GM19438 (cell line): ENCODE data around the gene ZNF48.

Source experiments
- ATAC-seq: cut with Tn5 transposase; IDR thresholded peaks from one replicate; pipeline ENCODE4 v1.9.1; 2021; ENCODE audit warnings: low read depth; ENCODE audit not compliant: unreplicated experiment

ZNF48 gene

DNA sequence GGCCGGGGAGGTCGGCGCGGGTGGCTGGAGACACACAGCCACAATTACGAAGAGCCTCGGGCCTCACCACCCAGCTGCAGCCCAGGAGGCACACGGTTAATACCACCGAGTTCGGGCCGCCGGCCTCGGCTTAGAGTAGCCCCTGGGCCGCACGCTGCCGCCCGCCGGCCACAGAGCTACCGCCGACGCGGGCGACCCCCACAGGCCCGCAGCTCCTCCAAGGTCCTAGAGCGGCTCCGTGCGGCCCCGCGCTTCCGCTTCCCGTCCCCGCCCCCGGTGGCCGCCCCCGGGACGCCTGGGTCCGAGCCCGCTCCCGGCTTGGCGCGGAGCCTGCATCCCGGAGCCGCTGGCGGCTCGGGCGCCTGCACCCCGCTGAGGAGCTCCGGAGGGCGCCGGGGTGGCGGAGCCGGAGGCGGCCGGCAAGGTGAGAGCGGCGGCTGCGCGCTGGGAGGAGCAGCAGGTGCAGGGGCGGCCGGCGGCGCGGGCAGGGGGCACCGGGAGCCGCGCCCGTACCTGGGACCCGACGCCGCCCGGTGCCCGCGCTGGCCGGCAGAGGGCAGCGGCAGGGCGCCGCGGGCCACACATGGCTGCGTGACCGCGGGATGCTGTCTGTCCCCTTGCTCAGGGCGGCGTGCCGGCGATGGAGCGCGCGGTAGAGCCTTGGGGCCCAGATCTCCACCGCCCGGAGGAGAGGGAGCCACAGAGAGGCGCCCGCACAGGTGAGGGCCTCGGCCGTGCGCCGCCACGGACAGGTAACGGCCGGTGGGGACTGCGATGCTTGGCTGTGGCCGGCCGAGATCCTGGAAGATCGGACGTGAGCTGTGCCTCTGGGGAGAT lies at the start of gene ZNF48:
ZNF48 (plus strand) TSS at position 266 of the 837 bp plus-strand sequence; CDS start at position 641, 375 bp downstream.
- ATAC-seq: peak; percentile 66

DNA sequence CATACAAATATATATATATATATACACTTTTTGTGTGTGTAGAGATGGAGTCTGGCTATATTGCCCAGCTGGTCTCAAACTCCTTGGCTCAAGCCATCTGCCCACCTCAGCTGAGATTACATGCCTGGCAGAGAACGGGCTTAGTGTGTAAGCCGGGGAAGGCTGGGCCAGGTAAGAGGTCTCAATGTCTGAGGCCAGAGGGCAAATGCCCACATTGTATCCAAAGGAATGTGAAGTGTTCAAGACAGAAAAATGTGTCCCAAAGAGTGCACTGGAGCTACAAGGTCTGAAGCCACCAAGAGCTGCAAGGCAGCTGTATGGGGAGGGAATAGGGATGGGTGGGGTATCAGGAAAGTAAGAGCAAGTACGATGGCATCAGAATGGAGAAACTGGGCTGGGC lies 48.9 kb upstream of the ZNF48 start:
- no peak for ATAC-seq

DNA sequence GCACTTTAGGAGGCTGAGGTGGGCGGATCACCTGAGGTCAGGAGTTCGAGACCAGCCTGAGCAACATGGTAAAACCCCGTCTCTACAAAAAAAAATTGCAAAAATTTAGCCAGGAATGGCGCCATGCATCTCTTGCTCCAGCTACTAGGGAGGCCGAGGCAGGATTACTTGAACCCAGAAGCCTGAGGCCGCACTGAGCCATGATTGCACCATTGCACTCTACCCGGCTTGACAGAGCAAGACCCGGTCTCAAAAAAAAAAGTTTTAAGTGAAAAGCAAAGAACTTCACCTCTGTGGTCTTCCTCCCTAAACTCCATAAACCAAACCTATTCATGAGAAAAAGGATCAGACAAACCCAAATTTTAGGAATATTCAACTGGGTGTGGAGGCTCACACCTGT lies 47.1 kb upstream of the ZNF48 start:
- ATAC-seq: no peak

DNA sequence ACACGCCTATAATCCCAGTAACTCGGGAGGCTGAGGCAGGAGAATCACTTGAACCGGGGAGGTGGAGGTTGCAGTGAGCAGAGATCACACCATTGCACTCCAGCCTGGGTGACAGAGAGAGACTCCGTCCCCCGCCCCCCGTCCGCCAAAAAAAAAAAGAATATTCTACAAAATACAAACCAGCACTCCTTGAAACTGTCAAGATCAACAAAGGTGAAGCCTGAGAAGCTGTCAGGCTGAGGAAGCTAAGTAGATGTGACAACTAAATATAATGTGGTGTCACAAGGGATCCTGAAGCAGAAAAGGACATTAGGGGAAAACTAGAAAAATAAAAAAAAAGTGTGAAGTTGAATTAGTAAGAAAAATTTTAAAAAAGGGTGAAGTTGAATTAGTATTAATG lies 46.3 kb upstream of the ZNF48 start:
- no peak for ATAC-seq

DNA sequence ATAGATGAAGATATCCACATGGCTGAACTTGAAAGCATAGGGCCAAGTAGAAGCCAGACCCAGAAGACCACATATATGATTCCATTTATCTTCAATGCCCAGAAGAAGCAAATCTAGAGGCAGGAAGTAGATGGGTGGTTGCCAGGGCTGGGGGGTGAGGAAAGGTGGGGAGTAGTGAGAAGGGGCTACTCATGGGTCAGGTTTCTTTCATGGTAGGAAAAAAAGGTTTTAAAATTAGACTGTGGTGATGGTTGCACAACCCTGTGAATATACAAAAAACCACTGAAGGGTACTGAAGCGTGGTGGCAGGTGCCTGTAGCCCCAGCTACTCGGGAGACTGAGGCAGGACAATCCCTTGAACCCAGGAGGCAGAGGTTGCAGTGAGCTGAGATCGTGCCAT lies 45.5 kb upstream of the ZNF48 start:
- ATAC-seq: no peak

DNA sequence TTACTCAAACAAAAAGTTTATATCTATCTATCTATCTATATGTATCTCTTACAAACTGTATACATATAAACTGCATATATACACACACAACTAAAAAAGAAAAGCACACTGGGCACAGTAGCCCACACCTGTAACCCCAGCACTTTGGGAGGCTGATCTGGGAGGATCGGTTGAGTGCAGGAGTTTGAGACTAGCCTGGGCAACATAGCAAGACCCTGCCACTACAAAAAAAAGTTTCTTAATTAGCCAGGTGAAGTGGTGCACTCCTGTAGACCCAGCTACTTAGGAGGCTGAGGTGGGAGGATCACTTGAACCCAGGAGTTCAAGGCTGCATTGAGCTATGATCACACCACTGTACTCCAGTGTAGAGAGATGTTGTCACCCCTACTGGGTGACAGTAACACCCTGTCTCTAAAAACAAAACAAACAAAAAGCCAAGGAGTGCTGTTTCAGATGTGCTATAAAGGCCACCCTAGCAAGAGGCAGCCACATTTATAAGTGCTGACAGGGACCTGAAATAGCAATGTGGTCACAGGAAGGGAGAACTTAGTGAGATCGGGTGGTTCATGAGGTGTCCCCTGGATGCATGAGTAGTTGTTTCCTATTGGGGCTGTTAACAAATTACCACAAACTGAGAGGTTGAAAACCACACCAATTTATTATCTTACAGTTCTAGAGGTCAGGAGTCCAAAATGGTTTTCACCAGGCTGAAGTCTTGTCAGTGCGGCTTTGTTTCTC lies 44.9 kb upstream of the ZNF48 start:
- ATAC-seq: no peak

DNA sequence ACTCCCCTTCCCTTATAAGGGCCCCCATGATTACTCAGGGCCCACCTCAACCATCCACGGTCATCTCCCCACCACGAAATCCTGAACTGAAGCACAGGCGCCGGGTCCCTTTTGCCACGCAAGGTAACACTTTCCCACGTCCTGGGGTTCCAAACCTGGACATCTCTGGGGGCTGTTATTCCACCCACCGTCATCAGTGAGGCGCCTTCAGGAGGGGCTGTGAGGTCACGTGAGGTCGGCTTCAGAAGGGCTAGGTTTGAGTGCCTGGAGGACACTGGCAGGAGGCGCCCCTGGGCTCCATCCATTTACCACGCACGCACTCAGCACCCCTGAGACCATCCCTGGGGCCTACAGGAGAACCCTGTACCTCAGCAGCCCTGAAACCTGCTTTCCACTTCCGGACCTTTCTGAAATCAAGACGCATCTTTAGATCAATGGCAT lies 44.2 kb upstream of the ZNF48 start:
- no peak for ATAC-seq

DNA sequence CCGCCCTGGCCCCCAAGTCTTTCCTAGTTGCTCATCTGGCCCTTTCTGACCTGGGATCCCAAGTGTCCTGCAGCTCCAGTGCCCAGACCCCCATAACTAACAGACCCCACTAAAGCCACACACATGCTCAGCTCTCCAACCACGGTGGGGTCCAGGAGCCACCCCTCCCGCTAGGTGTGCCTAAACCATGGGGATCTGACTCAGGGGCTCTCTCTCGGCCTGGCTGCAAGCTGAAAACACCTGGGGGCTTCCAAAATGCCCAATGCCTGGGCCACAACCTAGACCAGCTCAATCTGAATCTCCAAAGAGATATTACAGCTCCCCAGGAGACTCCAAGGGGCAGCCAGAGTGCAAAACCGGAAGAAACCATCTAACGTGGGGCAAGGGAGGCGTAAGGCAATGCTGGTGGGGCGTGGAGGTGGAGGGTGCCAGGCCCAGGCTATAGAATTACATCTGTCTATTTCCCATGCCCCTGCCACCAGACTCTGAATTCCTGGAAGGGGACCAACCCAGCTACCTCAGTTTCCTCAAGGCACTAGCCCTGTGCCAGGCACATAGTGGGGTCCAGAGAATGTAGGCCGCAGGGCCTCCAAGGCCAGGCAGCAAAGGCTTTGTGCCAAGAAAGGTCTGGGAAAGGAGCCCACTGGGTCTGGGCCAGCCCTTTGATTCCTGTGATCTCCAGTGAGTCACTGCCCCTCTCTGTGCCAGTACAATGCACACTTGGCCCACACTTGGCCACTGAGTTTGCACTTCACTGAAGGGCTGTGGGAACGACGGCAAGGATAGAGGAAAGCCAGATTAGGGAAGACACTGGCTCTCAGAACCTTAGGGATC lies 43.4 kb upstream of the ZNF48 start:
- no peak for ATAC-seq

DNA sequence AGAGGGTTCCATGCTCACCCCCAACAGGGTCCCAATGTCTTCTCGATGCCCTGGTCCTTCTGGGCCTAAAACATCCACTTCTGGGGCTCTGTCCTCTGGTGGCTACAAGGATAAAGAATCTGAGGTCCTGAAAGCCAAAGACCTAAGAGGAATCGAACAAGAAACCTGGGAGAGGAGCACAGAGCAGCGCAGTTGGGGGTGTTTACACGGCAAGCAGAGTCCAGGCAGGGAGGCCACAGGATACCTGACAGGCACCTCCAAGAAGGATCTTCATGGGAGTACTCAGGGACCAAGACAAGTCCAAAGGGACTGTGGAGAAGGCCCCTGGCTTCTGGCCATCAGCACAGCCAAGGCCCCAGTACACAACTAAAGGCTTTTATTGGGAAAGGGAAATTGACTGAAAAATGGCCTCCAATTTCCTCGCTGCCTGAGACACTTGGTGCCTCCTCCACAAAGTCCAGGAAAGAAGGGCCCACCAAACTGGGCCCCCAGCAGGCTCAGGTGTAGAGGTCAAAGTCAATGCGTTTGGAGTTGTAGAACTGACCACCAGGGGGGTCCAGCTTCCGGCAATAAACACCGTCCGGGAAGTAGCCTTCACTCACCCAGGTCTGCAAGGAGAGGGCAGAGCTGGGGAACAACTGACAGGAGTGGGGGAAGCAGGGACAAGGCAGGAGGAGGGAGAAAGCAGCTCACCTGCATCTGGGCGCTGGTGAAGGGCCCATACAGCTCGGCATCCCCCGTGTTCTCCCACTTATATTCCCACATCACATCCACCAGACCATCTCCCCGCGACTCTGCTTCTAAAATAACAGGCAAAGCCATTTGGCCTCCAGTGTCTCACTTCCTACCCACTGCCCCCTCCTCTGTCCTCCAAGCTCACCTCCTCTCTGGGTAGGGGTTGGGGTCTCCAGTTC lies 42.5 kb upstream of the ZNF48 start:
- no peak for ATAC-seq

DNA sequence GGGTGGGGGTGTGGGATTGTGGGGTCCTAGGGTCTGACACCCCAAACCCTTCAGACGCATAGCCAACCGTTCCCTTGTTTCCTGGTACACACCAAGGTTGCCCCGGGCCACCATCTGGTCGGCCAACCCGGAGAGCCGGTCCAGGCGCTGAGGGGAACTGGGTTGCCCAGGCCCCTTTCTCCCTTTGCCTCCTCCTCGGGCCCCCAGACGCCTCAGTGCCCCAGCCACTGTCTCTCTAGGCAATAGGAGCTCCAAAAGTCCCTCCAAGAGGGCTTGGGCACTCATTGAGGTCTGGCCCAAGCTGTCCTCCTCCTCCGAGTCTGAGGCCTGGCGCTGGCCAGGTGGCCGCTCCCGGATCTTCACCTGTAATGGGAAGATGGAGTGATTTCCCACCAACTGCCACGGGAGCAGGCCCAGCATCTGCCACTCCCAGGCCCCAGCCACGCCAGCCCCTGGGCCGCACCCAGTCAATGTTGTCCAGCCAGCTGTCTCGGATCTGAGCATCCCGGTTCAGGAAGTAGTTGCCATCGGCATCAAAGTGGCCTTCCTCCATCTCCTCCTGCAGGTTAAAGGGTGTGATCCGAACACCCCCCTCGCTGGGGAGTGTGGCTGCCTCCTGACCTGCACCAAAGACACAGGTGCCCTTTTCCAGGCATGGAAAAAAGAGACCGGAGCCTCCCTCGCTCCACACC lies 41.6 kb upstream of the ZNF48 start:
- no peak for ATAC-seq

DNA sequence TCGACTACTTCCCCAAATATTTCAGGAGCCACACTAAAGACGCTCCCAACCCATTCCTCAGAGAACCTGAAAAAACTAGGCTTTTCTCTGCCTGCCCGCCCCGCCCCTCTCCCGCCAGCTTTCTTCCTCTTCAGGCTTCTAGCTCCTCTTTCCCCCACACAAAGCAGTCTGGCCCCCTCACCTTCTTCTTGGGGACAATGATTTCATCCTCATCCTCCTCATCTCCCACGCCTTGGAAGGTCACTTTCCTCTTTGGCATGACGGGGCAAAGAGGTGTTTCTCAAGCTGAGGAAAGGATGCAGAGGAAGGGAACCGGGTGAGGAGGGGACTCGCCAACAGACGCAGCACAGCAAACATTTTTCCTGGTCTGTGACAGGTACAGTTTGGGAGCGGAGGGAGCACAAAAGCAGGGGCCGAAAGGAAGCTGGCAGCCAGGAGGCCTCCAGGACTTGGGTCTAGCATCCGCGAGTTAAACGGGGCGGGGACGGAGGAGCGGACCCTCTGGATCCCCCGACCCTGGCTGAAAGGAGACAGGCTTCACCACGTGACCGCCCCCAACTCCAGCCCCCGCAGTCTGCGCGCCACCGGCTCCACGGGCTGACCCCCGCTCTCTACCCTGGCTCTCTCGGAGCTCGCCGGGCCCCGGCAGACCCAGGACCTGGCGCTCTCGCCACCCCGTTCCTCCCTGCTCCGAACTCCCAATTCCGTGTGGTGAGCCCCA lies 40.6 kb upstream of the ZNF48 start:
- ATAC-seq: peak; percentile 14

DNA sequence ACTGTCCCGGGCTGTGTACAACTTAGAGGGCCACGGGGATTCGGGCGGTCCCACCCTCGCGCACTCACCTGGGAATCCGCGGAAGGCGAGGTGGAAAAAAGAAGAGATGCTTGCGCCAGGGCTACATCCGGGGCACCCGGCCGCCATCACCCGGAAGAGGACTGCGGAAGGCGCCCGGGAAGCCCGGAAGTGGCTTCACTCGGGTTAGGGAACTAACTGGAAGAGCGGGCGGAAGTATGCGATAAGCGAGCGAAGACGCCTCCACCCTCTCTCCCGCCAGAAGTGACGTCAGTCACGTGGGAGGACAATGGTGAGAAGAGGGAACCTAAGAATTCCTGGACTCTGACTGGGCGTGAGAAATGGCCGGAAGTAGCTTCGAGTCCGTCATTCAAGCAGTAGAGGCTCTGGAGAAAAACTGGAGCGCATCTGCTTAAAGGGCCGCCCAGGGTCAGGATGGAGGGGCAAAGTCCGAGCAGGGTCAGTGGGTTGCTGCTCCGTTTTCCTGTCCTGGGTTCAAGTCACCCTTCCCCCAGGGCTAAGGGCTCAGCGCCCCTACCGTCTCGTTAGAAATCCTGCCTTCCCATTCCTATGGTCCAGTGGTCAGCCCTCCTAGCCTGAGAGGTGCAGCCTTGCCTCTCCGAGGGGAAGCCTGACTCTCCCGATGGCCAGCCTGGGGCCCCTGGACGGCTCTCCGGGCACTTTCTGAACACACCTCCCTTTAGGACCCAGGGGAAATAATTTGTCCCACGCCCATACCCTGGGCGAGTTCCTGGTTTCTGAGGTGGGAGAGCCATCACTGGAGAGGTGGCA lies 39.9 kb upstream of the ZNF48 start, which contains the start of gene CD2BP2:
CD2BP2 (minus strand) TSS at position 165 of the 810 bp plus-strand sequence. CDS start 627 bp downstream, outside the sequence.
- ATAC-seq: peak; percentile 61

DNA sequence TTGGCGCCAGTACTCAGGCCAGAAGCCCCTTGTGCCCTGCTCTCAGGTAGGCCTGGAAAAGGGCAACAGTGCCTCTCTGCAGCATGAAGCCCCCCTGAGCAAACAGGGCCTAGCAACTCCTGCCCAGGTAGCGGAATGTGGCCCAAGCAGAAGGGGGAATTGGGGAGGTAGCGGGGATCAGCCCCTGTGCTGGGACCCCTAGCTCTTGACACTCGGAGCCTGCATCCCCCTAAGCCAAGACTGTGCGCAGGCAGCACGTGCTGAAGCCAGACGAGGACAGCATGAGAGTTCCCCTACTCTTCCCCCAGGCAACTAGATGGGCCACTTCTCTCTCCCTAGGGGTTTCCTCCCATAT lies 39.3 kb upstream of the ZNF48 start:
- ATAC-seq: no peak

DNA sequence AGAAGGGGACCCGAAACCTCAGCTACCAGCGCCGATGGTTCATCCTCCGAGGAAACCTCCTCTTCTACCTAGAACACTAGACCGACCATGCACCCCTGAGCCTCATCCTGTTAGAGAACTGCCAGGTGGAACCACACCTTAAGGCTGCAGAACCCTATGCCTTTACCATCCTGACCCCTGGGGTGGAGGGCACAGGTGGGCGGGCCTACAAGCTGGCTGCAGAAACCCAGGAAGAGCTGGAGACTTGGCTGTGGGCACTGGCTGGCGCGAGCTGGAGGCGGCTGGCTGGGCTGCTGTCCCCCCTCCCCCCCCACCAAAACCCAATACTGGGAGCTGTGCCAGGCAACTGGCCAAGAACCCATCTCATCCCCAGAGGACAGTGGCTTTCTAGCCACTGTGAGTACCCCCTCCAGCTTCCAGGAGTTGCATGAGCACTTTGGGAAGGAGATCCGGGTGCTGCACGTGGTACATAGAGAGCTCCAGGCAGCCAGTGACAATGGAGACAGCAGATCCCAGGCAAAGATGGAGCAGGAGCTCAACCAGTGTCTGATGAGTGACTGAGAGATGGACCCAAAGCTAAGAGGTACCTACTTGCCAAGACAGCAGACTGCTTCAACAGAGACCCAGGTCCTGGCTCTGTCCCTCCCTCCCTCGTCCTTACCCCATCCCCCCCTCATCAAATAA lies 38.7 kb upstream of the ZNF48 start:
- ATAC-seq: no peak

DNA sequence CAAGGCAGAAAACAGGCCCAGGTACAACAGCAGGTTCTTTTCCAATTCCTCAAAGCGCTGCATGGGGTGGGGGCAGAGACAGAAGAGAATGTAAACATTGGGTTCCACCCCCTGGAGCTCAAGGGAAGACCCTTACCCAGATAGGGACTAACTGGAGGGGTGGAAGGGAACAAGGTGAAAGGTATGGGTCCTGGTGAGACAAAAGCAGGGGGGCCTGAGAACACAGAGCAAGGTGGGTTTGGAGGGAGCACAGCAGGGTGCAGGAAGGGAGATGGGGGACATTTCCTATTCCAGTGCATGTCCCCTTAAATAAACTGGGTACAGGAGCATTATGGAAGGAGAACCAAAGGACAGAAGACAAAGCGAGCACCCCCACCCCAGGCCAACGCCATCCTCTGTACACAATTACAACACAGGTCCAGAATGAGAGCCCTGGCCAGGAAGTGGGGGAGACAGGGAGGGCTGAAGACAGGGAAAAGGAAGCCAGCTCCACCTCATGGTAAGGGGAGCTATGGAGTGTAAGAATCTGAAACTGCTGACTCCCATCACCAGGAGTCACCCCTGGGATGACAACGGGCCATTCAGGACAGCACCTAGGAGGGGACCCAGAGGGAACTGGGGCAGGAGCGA lies 38.0 kb upstream of the ZNF48 start:
- no peak for ATAC-seq

DNA sequence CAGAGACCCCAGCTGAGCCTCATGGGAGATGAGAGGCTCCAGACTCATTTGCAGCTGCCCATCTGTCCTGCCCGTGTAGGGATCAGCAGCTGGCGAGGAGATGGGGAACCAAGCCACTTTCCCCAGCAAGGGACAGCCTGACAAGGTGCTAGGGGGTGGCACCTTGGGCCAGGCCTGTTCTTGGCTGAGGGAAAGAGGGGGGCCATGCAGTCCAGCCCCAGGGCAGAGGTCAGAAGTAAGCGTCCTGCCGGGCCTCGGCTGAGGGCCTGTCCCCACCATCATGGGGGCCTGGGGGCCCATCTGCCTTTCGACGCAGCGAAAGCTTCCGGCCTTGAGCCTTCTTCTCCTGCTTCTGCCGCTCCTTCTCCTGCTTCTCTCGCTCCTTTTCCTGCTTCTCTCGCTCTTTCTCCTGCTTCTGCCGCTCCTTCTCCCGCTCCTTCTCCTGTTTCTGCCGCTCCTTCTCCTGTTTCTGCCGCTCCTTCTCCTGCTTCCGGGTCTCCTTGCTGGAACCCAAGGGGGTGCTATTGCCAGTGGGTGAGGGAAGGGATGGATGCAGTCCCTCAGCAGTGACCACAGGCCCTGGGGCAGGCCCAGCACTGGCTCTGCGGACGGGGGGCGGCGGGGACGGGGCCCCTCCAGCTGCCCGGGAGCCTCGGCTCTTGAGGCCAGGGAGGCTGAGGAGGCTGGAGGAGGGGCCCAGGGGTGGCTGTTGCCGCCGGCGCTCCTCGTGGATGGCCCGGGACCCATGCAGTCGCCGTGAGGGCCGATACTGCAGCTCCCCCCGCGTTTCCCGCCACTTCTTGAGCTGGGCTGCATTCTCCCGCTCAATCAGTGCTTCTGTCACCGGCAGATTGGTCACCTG lies 37.3 kb upstream of the ZNF48 start:
- ATAC-seq: no peak
